ENCODE results near the gene GABRR1.

- no peak for TF ChIP-seq CTCF (IDR thresholded peaks at IDR 0.05; ENCODE audit: poor library complexity)
- no peak for TF ChIP-seq EZH2phosphoT487 (IDR thresholded peaks at IDR 0.05; ENCODE audit: low read depth, severe bottlenecking, unreplicated experiment)
Measured at GRCh38 chr6:89260310-89260709, 43.2 kb upstream of the GABRR1 start.

All from hepatocyte (in vitro differentiated cells).